Measurements from ENCODE around the gene FXYD6.
A peak's percentile ranks its signal among the peaks of the same experiment; 100 is the strongest.

FXYD6 gene

GRCh38 chr11:117832511-117832910 is 43.9 kb downstream of the FXYD6 start:
- in situ Hi-C loops (cut with MboI; ENCODE audit: low pct_unique_long_range_greater_than_20kb, low sequenced_read_pairs, unreplicated experiment) = no loop called here
- DNase-seq (ENCODE audit: low spot score) = no peak
- TF ChIP-seq CTCF (IDR thresholded peaks at IDR 0.05; ENCODE audit: extremely low read depth, insufficient read depth, missing control alignments) = no peak

DNA sequence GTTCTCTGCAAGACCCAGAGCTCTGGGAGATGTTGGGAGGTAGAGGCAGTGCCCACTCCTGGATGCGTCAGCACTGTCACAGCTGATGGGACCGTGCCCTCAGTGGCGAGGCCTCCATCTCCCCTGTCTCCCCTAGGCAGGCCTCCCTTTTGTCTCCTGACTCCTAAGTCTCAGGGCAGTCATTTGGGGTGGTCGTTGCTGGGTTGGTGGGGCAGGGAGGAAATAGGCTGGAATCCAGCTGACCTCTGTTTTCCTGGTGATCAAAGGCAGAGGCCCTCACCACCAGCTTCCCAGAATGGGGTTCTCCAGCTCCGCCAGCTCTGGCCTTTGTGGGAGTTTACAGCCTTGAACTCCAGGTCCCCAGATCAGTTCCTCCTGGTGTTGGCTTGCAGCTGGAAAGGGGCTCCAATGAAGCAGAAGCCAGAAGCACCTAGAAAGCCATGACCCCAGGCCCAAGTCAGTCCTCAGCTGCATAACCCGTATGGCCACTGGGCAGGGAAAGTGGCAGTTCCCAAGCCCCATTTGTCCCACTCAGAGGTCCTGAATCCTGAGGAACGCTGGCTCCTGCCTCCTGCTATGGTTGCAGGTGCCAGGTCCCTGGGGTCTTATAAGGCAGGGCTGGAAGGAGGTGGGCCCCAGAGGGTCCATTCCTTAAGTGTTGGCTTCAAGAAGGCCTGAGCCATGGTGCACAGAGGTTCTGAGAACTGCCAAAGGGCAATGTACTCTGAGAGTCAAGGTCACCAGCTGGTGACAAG is 44.6 kb downstream of the FXYD6 start:
- in situ Hi-C loops (cut with MboI; ENCODE audit: low pct_unique_long_range_greater_than_20kb, low sequenced_read_pairs, unreplicated experiment) = no loop called here
- no peak for DNase-seq (ENCODE audit: low spot score)
- TF ChIP-seq CTCF (IDR thresholded peaks at IDR 0.05; ENCODE audit: extremely low read depth, insufficient read depth, missing control alignments) = no peak

- no peak for DNase-seq (ENCODE audit: low spot score)
- TF ChIP-seq CTCF (IDR thresholded peaks at IDR 0.05; ENCODE audit: extremely low read depth, insufficient read depth, missing control alignments) = no peak
- in situ Hi-C loops (cut with MboI; ENCODE audit: low pct_unique_long_range_greater_than_20kb, low sequenced_read_pairs, unreplicated experiment) = no loop called here
Observed at GRCh38 chr11:117830674-117831351, 45.6 kb downstream of the FXYD6 start.

DNA sequence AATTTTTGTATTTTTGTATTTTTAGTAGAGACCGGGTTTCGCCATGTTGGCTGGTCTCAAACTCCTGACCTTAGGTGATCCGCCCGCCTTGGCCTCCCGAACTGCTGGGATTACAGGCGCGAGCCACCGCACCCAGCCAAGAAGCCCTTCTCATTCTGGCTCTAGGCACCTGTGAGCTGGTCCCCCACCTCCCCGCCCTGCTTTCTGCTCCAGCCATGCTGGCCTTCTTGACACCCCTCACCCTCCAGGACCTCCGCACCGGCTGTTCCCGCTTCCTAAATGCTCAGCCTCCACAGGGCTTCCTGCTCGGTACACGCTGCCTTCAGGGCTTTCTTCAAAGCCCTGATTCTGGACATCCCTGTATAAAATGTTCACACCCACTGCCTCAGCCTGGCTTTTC is 46.4 kb downstream of the FXYD6 start:
- in situ Hi-C loops (cut with MboI; ENCODE audit: low pct_unique_long_range_greater_than_20kb, low sequenced_read_pairs, unreplicated experiment) = no loop called here
- no peak for TF ChIP-seq CTCF (IDR thresholded peaks at IDR 0.05; ENCODE audit: extremely low read depth, insufficient read depth, missing control alignments)
- DNase-seq (ENCODE audit: low spot score) = no peak

GRCh38 chr11:117829369-117829725 is 47.1 kb downstream of the FXYD6 start:
- no peak for TF ChIP-seq CTCF (IDR thresholded peaks at IDR 0.05; ENCODE audit: extremely low read depth, insufficient read depth, missing control alignments)
- in situ Hi-C loops (cut with MboI; ENCODE audit: low pct_unique_long_range_greater_than_20kb, low sequenced_read_pairs, unreplicated experiment) = no loop called here
- no peak for DNase-seq (ENCODE audit: low spot score)

DNA sequence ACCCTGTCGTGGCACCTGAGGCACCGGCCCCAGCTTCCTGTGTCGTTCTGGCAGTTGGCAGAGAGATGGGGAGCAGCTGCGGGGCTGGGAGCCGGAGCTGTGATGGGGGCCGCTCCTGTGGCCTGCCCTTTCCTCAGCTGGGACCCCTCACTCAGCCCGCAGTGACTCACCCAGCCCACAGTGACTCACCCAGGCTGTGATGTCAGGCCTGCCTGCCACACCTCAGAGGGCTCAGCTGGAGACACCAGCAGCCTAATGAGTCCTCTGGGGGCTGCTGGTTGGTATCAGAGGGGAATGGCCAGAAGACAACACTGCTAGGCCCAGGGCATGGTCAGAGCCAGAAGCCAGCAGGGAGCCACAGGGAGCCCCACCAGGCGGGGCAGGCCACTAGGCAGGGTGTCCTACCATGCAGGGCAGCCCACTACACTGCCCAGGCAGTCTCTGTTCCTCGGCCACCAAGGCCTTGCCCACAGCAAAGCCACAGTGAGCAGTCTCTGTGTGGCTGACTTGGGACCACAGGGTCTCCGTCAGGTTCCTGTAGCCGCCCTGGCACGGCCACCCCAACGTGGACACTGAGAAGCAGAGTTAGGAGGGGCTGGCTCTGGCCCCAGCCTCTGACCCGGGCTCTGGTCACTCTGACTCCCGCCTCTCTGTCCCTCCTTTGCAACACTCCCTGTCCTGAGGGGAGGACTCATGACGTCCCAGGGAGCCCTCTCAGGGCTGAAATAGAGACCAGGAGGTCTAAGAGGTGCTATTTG is 47.7 kb downstream of the FXYD6 start:
- TF ChIP-seq CTCF (IDR thresholded peaks at IDR 0.05; ENCODE audit: extremely low read depth, insufficient read depth, missing control alignments) = no peak
- peak; percentile 74 for DNase-seq (ENCODE audit: low spot score)
- in situ Hi-C loops (cut with MboI; ENCODE audit: low pct_unique_long_range_greater_than_20kb, low sequenced_read_pairs, unreplicated experiment) = no loop called here

Measured in GM13977 (cell line).